Caki2 (cell line): ENCODE measurements around the gene KIAA1328. TPM values are rescaled to one million over a fixed set of nuclear protein-coding genes. Genes with fewer than 3 reads are reported as not detected.
A peak's percentile ranks its signal among the peaks of the same experiment; 100 is the strongest.

Source experiments
- DNase-seq: peaks from one replicate; pipeline ENCODE4 v3.0.0-alpha.2; 2015; ENCODE audit warnings: low read depth
- in situ Hi-C: cut with HindIII; loops from 2 replicates; pipeline ENCODE4 v1.10.0; 2016; ENCODE audit warnings: low sequenced_read_pairs, low pct_unique_long_range_greater_than_20kb, mixed read lengths
- total RNA-seq: library from RNA; depleted of rRNA; stranded (reverse); fragments of >200 nt; shearing (Covaris generic); gene quantifications from 2 replicates; pipeline ENCODE4 v1.2.3, GENCODE V29; 2014; ENCODE audit warnings: low replicate concordance

Gene KIAA1328
- total RNA-seq, 1 experiment from 2014 or later: 4.1 TPM

- in situ Hi-C loops: no loop called here
- no peak for DNase-seq
These were observed 423.4 kb downstream of the KIAA1328 start for GRCh38 chr18:37252342-37252741.

- in situ Hi-C loops: no loop called here
- DNase-seq: no peak
These were observed 424.0 kb downstream of the KIAA1328 start for GRCh38 chr18:37252854-37253393.

GRCh38 chr18:37253394-37254235 is 424.7 kb downstream of the KIAA1328 start:
- no peak for DNase-seq
- in situ Hi-C loops: no loop called here

- peak; percentile 14 for DNase-seq
- in situ Hi-C loops: no loop called here
These were observed 425.4 kb downstream of the KIAA1328 start for GRCh38 chr18:37254236-37254754.

- DNase-seq: no peak
- in situ Hi-C loops: no loop called here
These were observed 426.0 kb downstream of the KIAA1328 start for GRCh38 chr18:37254973-37255372.

GRCh38 chr18:37258131-37258530 is 429.2 kb downstream of the KIAA1328 start:
- in situ Hi-C loops: no loop called here

GRCh38 chr18:37258819-37259218 is 429.9 kb downstream of the KIAA1328 start:
- in situ Hi-C loops: no loop called here
- no peak for DNase-seq

More at GRCh38 chr18:37258131-37258530, 429.2 kb downstream of the KIAA1328 start:
- no peak for DNase-seq

GRCh38 chr18:37259711-37260110 is 430.8 kb downstream of the KIAA1328 start:
- in situ Hi-C loops: no loop called here
- DNase-seq: no peak

- DNase-seq: no peak
- in situ Hi-C loops: no loop called here
These were observed 431.6 kb downstream of the KIAA1328 start for GRCh38 chr18:37260367-37261093.

- in situ Hi-C loops: no loop called here
These were observed 432.4 kb downstream of the KIAA1328 start for GRCh38 chr18:37261246-37261840.

GRCh38 chr18:37261988-37262387 is 433.1 kb downstream of the KIAA1328 start:
- in situ Hi-C loops: no loop called here
- DNase-seq: no peak

More at GRCh38 chr18:37261246-37261840, 432.4 kb downstream of the KIAA1328 start:
- no peak for DNase-seq

- DNase-seq: no peak
These were observed 436.0 kb downstream of the KIAA1328 start for GRCh38 chr18:37264956-37265355.

GRCh38 chr18:37265382-37265781 is 436.5 kb downstream of the KIAA1328 start:
- in situ Hi-C loops: no loop called here

More at GRCh38 chr18:37264956-37265355, 436.0 kb downstream of the KIAA1328 start:
- in situ Hi-C loops: no loop called here

GRCh38 chr18:37266290-37266689 is 437.4 kb downstream of the KIAA1328 start:
- in situ Hi-C loops: no loop called here
- no peak for DNase-seq

More at GRCh38 chr18:37265382-37265781, 436.5 kb downstream of the KIAA1328 start:
- no peak for DNase-seq

- in situ Hi-C loops: no loop called here
- peak; percentile 38 for DNase-seq
These were observed 441.2 kb downstream of the KIAA1328 start for GRCh38 chr18:37270038-37270665.

GRCh38 chr18:37270666-37271052 is 441.7 kb downstream of the KIAA1328 start:
- in situ Hi-C loops: no loop called here
- no peak for DNase-seq

GRCh38 chr18:37272226-37272625 is 443.3 kb downstream of the KIAA1328 start:
- in situ Hi-C loops: no loop called here
- DNase-seq: no peak

- in situ Hi-C loops: no loop called here
- no peak for DNase-seq
These were observed 443.9 kb downstream of the KIAA1328 start for GRCh38 chr18:37272841-37273240.
